NCI-H187 (cell line): ENCODE results near the gene DLGAP1.

Source experiments
- DNase-seq, 2 experiments: peaks; one replicate each; lab custom pipeline; 2025; lab: John Stamatoyannopoulos, UW

The DLGAP1 gene

DNA sequence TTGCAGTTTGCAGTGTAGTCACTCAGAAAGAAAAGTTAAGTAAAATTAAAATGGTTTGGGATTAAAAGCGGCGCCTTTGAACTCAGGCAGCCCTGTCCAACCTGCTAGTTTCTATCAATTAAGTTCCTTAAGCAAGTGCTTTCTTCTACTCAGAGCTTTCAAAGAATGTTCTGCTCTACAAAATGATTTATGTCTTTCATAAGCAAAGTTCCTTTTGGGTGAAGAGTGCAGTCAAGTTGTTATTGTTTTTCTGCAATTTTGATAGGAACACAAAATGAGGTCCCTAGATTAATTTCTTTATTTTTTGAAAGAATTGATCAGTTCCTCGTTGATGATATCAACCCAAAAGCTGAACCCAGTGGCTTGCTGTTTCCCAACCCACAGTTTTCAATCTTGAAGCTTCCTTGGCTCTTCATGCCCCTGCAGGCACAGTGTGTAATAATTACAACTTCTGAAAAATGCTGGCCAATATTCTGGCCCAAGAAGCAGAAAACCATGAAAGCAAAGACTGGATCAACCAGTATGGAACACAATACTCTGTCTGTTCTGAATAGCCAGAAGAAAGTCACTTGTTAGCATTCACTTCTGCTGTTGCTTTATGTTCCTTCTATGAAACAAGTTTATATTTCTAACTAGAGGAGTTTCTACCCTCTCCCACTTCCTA is 916.0 kb downstream of the DLGAP1 start:
- DNase-seq: no peak

DNA sequence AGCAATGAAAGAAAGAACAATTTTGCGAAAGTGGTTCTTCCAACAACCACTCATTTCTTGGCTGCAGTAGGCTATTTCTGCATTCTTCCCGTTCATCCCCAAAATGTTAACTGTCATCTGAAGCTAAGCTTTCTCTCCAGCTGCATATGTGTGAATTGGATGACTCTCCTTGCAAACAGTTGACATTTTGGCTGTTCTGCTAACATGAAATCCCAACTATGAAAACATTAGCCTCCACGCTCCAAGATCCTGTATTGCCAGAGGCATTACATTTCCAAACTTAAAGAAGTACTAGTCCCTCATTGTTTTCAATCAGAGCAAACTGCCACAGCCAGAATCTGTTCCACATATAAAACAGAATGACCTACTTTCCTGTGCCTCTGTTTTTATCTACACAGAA is 916.7 kb downstream of the DLGAP1 start:
- no peak for DNase-seq

DNA sequence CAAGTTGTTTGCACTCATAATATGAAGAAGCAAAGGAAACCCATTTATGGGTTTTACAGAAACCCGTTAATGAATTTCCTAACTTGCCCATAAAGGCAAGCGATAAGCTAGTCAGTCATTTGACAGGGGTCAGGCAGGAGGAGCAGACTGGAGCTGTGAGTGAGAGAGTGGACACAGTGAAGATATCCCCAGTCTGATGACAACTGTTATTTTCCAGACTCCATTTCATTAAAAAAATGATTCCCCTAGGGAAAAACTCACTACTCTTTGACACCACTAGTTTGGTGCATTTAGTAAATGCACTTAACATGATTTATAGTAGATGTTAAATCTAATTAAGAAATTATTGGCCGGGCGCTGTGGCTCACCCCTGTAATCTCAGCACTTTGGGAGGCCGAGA is 924.3 kb downstream of the DLGAP1 start:
- DNase-seq: no peak

DNA sequence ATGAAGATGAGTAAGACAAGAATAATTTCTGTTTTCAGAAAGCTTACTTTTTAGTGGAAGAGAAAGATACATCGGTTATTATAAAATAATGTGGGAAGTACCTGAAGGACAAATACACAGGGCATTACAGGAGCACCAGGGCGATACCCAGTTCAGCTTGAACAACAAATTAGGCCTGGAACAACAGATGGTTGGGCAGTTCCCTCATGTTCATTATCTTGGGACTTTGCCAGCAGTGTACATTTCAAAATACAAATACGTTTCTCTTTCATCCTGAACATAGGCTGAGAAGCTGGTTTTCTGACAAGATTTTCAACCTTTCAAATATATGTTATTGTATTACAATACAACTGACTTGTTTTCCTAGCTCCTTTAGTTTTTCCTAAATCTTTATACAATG is 925.5 kb downstream of the DLGAP1 start:
- no peak for DNase-seq

DNA sequence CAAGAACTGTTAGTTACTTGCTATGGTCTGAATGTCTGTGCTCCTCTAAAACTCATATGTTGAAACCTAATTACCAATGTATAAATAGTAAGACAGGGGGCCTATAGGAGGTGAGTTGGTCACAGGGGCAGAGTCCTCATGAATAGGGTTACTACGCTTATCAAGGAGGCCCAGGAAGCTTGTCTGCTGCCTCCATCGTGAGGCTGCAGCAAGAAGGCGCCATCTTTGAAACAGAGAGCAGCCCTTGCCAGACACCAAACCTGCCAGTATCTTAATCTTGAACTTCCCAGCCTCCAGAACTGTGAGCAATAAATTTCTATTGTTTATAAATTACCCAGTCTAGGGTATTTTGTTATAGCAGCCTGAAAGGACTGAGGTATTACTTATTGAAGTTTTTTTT is 926.0 kb downstream of the DLGAP1 start:
- no peak for DNase-seq

DNA sequence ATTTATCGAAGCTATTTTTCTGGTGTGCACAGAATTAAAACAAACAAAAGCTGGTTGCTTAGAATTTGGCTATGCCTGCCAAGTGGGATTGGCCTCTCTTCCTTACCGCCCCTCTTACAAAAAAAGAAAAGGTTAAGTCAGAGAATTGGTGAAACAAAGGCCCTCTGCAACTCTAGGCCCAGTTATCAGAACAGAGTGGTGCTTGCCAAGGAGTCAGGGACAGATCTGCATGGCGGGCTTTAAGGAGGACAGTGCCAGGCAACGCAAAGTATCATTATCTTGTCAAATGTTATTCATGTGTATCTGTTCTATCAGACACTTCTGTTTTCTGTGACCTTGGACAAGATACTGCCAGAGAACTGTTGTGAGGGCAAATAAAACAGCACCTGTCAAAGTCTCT is 926.9 kb downstream of the DLGAP1 start:
- DNase-seq: no peak

DNA sequence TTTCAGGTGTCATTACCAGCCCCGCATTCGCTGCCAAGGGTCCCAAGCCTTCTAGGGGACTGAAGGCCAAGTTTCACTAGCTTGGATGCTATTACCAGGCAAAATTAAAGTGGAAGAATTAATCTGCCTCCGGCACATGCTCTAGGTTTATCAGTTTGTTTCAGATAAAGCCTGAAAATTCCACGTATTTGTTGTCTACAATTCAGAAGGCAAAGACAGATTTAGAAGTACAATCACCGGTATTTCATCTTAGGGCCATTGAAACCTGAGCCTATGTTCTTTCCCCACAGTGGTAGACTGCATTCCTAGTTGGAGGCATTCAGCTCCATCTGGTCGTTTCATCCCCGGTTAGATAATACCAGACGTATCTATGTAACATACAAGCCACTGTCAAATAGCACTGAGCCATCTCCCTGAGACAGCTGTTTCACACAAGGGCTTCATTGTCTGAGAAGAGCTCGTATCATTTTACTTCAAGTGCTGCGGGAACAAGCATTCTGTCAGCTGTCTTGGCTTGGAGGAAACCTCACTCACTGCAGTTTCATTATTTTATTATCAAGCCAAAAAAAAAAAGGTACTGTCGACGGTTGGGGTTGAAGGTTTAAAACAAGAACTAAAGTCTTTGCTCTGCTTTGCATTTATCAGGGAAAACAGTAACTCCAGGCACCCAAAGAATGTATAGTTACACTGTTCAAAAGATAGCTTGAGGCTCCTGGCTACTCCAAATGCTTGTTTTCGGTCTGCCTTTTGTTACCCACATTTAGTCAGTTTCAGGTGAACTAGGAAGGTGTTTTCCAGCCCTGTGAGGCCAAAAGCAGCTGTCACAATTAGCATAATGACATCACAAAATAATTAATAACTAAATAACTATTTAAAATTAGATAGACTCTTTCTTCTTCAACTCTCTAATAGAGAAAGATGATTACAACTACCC is 928.4 kb downstream of the DLGAP1 start:
- peak; percentile 45 to 75 for DNase-seq

DNA sequence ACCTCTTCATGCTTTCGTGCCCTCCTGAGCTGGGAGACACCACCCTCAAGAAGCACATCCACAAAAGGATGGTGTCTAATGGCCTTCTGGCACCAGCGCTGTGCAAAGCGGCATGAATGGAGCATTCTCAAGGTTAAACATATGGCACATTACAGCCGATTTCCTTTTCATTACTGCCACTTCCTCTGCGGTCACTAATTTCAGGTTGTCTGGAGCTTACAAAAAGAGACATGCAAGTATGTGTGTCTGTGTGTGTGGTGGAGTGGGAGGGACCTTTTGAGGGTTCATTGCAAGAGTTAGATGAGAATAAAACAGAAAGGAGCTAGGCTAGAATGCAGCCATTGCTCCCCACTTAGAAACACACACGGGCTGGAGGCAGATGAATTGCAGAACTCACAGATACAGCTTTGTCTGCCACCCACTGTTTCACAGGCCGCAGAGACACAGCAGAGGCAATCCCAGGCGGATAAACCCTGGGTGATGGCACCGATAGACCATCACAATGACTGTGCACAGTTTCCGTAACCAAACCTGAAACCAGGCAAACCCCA is 929.2 kb downstream of the DLGAP1 start:
- peak; percentile 19 to 33 for DNase-seq

DNA sequence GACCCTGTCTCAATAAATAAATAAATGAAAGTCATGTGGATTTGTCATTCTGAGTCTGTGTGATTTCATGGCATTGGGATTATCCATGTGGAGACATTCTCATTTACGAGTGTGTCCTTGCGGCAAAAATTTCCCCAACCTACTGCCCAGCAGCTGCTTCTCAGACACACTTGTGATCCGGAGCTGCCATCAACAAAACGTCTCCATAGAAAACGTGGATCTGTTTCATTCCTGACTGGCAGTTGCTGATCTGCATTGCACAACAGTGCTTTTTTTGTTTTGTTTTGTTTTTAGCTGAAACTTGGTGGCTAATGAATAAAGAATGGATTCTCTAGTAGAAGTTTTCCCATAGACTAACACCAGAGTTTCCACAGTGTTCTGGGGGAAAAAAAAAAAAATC is 930.4 kb downstream of the DLGAP1 start:
- no peak for DNase-seq

DNA sequence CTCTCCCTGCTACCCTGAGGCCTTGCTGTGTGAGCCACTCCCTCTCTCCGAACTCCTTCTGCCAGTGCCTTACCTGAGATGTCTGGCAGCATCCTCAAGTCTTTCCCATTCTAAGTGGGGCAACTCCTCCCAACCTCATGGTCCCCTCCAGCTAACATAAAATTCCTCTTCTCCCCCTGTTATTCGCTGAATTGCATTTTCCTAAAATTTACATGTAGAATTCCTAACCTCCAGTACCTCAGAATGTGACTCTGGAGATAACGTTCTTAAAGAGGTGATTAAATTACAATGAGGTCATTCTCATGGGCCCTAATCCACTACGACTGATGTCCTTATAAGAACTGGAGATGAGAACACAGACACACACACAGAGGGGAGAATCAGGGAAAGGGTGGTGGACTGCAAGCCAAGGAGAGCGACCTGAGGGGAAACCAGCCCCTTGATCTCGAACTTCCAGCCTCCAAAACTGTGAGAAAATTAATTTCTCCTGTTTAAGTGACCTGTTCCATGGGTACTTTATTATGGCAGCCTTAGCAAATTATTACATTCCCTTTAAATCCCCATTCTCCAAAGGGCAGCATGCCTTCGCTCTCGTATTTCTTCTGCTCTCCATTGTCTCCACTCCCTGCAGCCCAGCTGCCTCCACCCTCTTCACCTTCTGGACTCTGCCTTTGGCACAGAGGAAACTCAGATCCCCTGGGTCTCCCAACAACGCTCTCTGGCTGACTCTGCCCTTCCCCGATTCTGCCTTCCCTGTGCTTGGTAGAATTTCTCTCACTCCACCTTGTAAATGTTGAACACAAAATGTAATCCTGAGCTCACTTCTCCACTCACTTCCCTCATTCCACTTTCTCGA is 934.6 kb downstream of the DLGAP1 start:
- DNase-seq: no peak

DNA sequence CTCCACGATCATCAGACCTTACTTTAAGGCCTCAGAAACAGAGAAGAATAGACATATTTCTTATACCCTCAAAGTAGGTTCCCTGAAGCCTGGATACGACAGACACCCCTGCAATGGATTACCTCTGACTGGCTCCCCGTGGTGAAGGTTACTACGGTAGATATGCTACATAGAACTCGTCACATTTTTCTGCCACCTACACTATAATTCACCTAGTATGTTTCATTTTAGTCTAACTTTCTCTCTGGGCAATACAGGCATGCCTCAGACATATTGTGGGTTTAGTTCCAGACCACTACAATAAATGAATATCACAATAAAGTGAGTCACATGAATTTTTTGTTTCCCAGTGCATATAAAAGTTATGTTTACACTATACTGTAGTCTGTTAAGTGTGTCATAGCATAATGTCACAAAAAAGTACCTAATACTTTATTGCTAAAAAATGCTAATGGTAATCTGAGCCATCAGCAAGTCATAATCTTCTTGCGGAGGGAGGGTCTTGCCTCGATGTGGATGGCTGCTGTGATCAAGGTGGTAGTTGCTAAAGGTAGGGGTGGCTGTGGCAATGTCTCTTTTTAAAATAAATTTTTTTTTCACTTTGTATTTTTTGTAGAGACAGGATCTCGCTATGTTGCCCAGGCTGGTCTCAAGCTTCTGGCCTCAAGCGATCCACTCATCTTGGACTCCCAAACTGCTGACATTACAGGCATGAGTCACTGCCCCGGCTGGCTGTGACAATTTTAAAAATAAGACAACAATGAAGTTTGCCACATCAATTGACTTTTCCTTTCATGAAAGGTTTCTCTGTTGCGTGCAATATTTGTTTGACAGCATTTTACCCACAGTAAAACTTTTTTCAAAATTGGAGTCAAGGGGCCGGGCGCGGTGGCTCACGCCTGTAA is 940.5 kb downstream of the DLGAP1 start:
- DNase-seq: no peak

DNA sequence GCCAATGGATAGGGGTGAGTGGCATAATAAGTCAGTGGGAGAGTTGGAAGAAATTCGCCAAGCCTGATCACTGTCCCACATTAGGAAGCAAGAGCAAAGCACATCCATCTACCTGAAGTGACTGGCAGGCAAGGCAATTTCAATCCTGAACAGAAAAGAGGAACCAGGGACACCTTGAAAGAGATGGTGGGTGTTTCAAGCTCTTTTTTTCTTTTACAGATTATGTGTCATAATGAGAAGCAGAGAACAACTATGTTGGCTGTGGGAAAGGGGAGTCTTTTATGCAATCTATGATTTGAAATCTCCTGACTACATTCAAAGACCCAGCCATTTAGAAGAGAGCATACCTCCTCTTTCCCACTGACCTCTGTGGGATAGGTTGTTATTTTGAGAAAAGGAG is 941.6 kb downstream of the DLGAP1 start:
- DNase-seq: no peak

DNA sequence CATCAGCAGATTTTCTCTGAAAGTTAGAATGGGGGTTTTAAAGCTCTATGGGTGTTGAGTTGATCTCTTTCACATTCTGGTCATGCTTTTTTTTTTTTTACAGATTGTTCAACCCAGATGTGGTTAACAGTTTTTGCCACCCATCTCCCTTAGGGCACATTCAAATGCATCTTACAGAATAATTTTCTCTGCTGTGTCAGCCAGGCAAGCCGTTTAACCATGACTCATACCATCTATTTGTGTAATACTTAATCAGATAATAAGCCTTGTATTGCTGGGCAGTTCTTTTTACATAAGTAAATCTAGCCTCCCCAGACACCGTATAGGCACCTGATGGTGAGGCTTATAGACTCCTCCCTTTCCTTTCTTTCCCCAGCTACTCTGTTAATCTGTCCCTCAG is 943.1 kb downstream of the DLGAP1 start:
- DNase-seq: no peak

DNA sequence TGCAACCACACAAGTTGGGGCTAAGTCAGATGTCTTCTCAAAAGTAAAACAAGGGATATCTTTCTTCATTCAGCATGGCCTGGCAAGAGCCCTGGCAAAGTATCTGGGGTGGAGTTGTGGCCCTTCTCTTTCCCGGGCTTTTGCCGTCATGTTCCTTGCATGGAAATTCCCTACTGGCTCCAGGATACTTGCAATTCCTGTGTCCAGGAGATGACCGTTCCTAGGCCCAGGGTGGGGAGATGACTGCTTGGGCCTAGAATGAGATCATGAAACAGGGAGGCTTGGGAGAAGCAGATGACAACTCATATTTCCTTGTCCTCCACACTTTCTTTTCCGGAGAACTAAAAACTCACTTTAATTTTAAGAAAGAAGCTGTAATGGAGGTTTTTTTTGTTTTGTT is 944.2 kb downstream of the DLGAP1 start:
- DNase-seq: no peak

DNA sequence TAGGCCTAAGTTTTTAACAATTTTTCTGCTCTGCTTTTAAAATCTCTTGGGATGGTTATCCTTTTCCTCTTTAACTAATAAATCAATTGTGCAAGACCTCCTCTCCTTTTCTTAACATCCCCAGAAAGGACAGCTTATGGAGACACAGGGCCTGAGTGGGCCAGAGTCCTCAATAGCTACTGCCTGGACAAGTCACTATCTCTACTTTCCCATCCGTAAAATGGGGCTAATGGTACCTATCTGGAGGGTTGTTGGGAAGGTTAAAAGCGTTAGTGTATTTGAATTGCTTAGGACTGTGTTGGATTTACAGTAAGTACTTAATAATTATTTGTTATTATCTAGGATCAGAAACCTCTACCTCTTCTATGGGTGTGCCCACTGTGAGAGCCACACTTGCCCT is 945.1 kb downstream of the DLGAP1 start:
- DNase-seq: no peak

DNA sequence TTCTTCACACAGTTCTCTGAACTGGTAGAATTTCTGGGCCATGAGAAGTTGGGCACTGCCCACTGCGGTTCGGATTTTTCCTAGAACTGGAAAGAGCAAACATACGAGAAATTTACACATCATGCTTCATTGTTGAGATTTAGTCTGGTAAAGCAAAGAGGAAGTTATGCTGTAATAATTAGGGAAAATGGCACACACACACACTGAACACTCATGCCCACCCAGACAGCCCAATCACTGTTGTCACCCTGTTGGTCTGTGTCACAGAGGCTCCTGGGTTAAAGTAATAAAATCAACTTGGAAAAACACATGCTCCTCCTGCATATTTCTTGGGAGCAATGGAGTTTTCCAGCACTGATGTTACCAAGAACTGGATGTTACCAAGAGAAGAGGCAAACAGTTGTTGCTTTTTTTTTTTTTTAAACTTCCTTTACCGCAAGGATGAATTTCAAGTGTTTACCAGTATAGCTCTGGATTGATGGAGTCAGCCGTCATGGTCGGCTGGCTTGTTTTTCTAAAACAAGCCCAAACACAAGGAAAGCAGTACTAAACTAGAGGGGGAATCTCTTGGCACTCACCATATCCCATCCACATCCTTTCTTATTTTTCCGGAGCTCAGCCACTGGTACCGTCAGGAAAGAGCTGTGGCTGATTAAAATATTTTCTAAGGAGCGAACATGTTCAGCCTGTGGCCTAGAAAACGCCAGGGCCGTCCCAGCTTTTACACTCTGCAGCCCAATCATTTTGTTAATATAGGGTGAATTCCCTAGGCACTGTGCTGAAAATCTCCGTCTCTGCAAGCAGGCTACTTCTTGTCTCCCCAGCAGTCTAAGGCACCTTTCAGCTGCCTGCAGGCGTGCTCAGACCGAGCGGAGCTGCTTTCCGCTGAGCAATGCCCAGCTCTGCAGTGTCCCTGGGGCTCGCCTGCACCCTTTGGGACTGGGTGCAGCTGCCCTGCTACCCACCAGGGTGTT is 946.2 kb downstream of the DLGAP1 start:
- peak in 1 of 2 experiments; percentile 28 for DNase-seq

DNA sequence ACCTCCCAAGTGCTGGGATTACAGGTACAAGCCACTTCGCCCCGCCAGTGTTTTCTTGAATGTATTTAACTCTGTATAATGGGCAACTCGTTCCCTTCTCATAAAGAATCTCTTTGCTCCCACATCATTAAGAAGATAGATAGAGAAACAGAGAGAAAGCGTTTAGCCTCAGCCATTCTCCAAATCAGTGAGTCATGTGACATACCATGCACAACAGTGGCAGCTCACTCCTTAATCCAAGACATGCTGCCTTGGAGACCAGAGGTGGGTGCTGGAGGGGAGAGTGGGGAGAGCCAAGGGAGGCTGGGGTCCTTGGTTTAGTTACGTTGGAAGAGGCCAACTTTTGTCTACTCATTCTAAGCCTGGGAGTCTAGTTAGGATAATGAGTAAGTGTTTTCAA is 950.5 kb downstream of the DLGAP1 start:
- no peak for DNase-seq

DNA sequence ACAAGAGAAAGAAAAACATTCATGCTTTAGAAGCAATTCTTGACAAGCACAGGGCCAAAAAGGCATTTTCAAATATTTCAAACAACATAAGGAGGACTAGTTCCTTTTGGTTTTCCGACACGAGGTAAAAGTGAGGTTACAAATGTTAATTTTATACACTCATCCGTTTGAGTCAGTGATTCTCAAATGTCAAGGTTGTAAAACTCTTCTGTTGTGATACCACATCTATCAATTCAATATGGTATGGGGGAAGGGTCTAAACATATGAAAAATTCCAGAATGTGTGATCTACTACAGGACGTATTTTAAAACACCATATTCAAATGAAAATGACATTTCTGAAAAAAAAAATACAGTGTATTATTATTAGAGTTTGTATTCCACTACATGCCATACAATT is 952.5 kb downstream of the DLGAP1 start:
- DNase-seq: no peak

DNA sequence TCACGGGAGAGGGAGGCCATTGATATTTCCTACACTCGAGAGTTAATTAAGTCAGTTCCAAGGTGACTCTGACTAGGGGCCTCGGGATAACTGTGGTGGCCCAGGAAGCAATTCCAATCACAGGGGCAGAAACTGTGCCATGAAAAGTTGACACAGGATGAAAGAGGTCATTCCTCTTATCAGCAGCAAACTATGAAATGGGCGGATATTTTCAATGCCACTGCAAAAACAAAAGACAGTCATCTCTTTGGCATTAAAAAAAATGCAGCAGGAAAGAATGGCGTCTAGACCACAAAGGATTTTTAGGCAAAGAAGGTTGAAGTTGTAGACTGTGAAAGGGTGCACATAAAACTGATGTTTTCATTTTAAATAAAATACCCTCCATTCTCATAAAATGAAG is 955.1 kb downstream of the DLGAP1 start:
- no peak for DNase-seq

DNA sequence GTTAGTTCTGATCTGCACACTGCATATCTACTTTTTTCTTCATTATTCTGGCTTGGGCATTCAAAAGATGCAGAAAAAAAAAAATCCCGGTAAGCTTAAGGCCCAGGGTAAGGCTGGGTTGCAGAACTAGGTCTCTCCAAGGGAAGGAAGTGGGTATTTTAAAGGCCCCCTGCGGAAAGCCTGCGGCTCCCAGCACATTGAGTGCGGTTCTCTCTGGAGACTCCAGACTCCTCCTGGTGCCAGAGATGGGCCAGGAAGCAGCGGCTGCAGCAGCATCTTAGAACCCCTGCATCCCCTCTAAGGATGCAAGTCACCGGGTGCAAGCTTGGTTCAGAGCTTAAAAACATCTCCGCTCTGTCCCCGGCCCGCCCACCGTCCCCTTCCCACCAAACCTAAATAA is 955.6 kb downstream of the DLGAP1 start:
- no peak for DNase-seq
